Fibroblast of lung (primary cell): ENCODE measurements around the gene COA1. TPM values are rescaled to one million over a fixed set of nuclear protein-coding genes. Genes with fewer than 3 reads are reported as not detected.

Experiments
- DNase-seq, 2 donors: peaks; one replicate each; pipeline versions ENCODE4 v3.0.0 to v3.0.0-alpha.2; 2010; ENCODE audit warnings: low read depth in 2 of 2
- H2AFZ ChIP-seq: 2 replicates; pipeline ENCODE4 v1.5.1; 2012; ENCODE audit warnings: low read length, control low read depth, inconsistent platforms
- H3K27ac ChIP-seq: 2 replicates; pipeline ENCODE4 v1.5.1; 2011; ENCODE audit warnings: low read length, control low read depth; ENCODE audit not compliant: insufficient read depth
- H3K27me3 ChIP-seq: 2 replicates; pipeline ENCODE4 v1.5.1; 2011; ENCODE audit warnings: mild to moderate bottlenecking, low read length; ENCODE audit not compliant: control insufficient read depth, insufficient read depth
- H3K36me3 ChIP-seq: 2 replicates; pipeline ENCODE4 v1.5.1; 2011; ENCODE audit warnings: low read length; ENCODE audit not compliant: control insufficient read depth, insufficient read depth
- H3K4me1 ChIP-seq: 2 replicates; pipeline ENCODE4 v1.5.1; 2011; ENCODE audit warnings: low read length; ENCODE audit not compliant: control insufficient read depth, insufficient read depth; ENCODE audit errors: extremely low read depth
- H3K4me2 ChIP-seq: 2 replicates; pipeline ENCODE4 v1.5.1; 2011; ENCODE audit warnings: low read length, control low read depth; ENCODE audit not compliant: insufficient read depth; ENCODE audit errors: extremely low read depth
- H3K4me3 ChIP-seq, 4 experiments: fragments of 200-600 bp in 1 of 4; sonication (generic) in 1 of 4; replicated peaks in 1 of 4; 2 replicates each; pipeline ENCODE4 v1.5.1; 2011 to 2016; ENCODE audit warnings: low read length in 4 of 4, low read depth in 3 of 4, mild to moderate bottlenecking in 3 of 4, control low read depth in 2 of 4, inconsistent platforms in 1 of 4, mixed read lengths in 1 of 4; ENCODE audit not compliant: insufficient read depth in 1 of 4; ENCODE audit errors: control extremely low read depth in 1 of 4
- H3K79me2 ChIP-seq: 2 replicates; pipeline ENCODE4 v1.5.1; 2012; ENCODE audit warnings: mild to moderate bottlenecking, low read length, inconsistent platforms; ENCODE audit not compliant: control insufficient read depth, insufficient read depth
- H3K9ac ChIP-seq: 2 replicates; pipeline ENCODE4 v1.5.1; 2011; ENCODE audit warnings: mild to moderate bottlenecking, low read length, control low read depth; ENCODE audit not compliant: insufficient read depth
- H3K9me3 ChIP-seq: 2 replicates; pipeline ENCODE4 v1.5.1; 2012; ENCODE audit warnings: low read depth, low read length; ENCODE audit not compliant: control insufficient read depth, insufficient read depth
- H4K20me1 ChIP-seq: 2 replicates; pipeline ENCODE4 v1.5.1; 2011; ENCODE audit warnings: low read length; ENCODE audit not compliant: control insufficient read depth, insufficient read depth; ENCODE audit errors: extremely low read depth
- EZH2 ChIP-seq: IDR thresholded peaks from 2 replicates; pipeline ENCODE4 v1.5.1; 2012; ENCODE audit warnings: low read length, control low read depth, mild to moderate bottlenecking; ENCODE audit errors: missing control alignments
- polyA plus RNA-seq, 2 donors: library from polyadenylated mRNA; depleted of rRNA in 1 of 2; stranded (reverse) in 1 of 2; unstranded in 1 of 2; fragments of >200 nt; gene quantifications; 2 replicates each; pipeline ENCODE4 v1.2.1, GENCODE V29; 2011 to 2012; ENCODE audit warnings: missing spikeins in 1 of 2
- total RNA-seq: library from RNA; depleted of rRNA; stranded (reverse); fragments of >200 nt; gene quantifications from 2 replicates; pipeline ENCODE4 v1.2.1, GENCODE V29; 2014
- TF ChIP-seq, protein P1 (sequence below), 2 donors: IDR thresholded peaks in 1 of 2; conservative IDR thresholded peaks in 1 of 2; 1 replicate in 1 of 2; 2 replicates in 1 of 2; pipeline ENCODE4 v1.5.1; 2011 to 2012; ENCODE audit warnings: low read length in 2 of 2, control low read depth in 1 of 2, inconsistent platforms in 1 of 2, low read depth in 1 of 2, mild to moderate bottlenecking in 1 of 2

The COA1 gene
- total and polyA plus RNA-seq, 2 donors (not counting 1 experiment from before 2014, with no cell fraction given) = 28.8 to 39.6 TPM

DNA sequence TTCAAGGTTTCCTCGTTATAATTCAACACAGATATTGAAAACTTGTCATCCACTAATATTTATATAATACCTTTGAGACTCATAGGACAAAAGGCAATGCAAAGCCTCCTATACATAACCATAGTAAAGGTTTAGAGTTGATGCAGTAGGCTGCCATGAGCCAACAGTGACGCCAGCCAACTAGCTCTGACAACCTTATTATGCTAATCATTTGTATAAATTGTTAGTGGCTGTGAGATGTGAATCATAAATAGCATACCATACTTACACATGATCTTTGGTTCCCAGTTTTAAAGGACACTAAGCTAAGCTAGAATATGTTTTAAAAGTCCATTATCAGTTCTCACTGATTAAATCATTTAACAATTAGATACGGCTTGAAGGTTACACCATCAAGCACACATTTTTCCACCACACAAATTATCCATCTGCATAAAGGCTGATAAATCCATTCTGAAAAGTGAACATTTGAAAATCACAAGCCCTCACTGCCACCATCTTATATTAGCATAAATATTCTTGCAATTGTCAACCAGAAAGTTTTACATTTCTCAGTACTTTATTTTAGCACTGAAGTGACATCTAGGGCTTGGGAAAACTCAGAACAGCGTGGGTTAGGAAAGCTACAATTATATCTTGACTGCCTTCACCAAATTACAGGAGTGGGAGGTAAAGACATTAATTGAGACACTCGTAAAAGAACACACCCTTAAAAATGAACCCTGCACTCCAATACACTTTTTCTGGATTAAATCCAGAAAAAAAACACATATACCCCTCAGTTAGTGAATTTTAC is 30.7 kb downstream of the COA1 start:
- no peak overlapping the region for H2AFZ ChIP-seq
- H3K9ac ChIP-seq = no peak overlapping the region
- no peak overlapping the region for H3K4me3 ChIP-seq
- H3K79me2 ChIP-seq = peaks cover 23% of the 10 kb centered on the region
- TF ChIP-seq, protein P1, sequence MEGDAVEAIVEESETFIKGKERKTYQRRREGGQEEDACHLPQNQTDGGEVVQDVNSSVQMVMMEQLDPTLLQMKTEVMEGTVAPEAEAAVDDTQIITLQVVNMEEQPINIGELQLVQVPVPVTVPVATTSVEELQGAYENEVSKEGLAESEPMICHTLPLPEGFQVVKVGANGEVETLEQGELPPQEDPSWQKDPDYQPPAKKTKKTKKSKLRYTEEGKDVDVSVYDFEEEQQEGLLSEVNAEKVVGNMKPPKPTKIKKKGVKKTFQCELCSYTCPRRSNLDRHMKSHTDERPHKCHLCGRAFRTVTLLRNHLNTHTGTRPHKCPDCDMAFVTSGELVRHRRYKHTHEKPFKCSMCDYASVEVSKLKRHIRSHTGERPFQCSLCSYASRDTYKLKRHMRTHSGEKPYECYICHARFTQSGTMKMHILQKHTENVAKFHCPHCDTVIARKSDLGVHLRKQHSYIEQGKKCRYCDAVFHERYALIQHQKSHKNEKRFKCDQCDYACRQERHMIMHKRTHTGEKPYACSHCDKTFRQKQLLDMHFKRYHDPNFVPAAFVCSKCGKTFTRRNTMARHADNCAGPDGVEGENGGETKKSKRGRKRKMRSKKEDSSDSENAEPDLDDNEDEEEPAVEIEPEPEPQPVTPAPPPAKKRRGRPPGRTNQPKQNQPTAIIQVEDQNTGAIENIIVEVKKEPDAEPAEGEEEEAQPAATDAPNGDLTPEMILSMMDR (conservative IDR thresholded peaks at IDR 0.05 in 1 of 2, IDR thresholded peaks at IDR 0.05 in 1 of 2; ENCODE audit: low read depth in 1 of 2, low read length in 2 of 2) = no peak
- TF ChIP-seq EZH2 = no peak
- H3K27ac ChIP-seq = no peak overlapping the region
- peaks cover 19% of the 10 kb centered on the region for H3K4me1 ChIP-seq
- H3K36me3 ChIP-seq = no peaks in the 10 kb centered on the region
- H4K20me1 ChIP-seq = no peaks in the 10 kb centered on the region
- peak overlapping the region; percentile 6 for H3K4me2 ChIP-seq
- no peaks in the 10 kb centered on the region for H3K9me3 ChIP-seq
- H3K27me3 ChIP-seq = no peaks in the 10 kb centered on the region
- DNase-seq = peak; percentile 43 to 74

DNA sequence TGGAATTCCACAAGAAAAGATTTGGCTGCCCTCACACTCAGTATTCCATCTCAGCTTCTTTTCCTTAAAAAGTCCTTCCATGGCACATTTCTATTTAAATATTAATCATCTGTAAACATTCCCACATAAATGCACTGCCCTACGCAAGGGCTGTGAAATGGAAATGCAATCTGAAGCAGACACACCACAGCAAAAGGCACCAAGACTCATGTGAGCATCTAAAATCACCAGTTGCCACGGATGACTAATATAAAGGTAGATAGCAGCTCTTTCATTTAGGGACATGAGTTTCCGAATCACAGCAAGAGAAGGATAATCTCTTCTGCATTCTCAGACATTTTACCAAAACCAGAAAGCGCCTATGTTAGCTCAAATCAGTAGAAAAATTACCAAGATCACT is 31.6 kb downstream of the COA1 start:
- Histone ChIP-seq H3K4me3 (no peak overlapping the region), H3K4me2 (no peak overlapping the region), H3K79me2 (peaks cover 31% of the 10 kb centered on the region), H3K36me3 (no peaks in the 10 kb centered on the region), H3K4me1 (peaks cover 26% of the 10 kb centered on the region), H4K20me1 (no peaks in the 10 kb centered on the region), H3K27me3 (no peaks in the 10 kb centered on the region), H2AFZ (no peak overlapping the region), H3K27ac (no peak overlapping the region), H3K9ac (no peak overlapping the region), H3K9me3 (no peaks in the 10 kb centered on the region)
- TF ChIP-seq, protein P1 (conservative IDR thresholded peaks at IDR 0.05 in 1 of 2, IDR thresholded peaks at IDR 0.05 in 1 of 2; ENCODE audit: low read depth in 1 of 2, low read length in 2 of 2) = no peak
- TF ChIP-seq EZH2 = no peak
- peak; percentile 53 to 79 for DNase-seq

DNA sequence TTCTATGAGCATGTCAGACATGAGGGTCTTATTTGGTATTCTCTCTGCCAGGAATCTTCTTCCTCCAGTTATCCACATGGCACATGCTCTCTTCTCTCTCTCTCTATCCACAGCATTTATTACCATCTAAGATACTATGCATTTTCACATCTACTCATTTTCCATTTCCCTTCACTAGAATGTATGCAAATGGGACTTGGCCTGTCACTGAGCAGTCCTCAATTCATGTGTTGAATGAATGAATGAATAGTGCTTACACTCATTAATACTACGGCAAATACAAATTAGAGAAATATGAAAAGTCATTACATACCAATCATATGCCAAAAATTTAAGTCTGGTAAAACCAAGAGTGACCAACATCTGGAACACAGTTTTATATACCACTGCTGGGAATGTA is 34.0 kb downstream of the COA1 start:
- Histone ChIP-seq H2AFZ (no peak overlapping the region), H3K27ac (peak overlapping the region; percentile 61), H3K4me3 (no peak overlapping the region), H3K9me3 (no peaks in the 10 kb centered on the region), H3K4me2 (no peak overlapping the region), H3K36me3 (no peaks in the 10 kb centered on the region), H3K79me2 (peaks cover 43% of the 10 kb centered on the region), H3K27me3 (no peaks in the 10 kb centered on the region), H3K9ac (no peak overlapping the region), H4K20me1 (no peaks in the 10 kb centered on the region), H3K4me1 (peaks cover 28% of the 10 kb centered on the region)
- TF ChIP-seq EZH2 = no peak
- TF ChIP-seq, protein P1 (conservative IDR thresholded peaks at IDR 0.05 in 1 of 2, IDR thresholded peaks at IDR 0.05 in 1 of 2; ENCODE audit: low read depth in 1 of 2, low read length in 2 of 2) = no peak
- no peak for DNase-seq
